ENCODE data around the gene TBX3.

DNA sequence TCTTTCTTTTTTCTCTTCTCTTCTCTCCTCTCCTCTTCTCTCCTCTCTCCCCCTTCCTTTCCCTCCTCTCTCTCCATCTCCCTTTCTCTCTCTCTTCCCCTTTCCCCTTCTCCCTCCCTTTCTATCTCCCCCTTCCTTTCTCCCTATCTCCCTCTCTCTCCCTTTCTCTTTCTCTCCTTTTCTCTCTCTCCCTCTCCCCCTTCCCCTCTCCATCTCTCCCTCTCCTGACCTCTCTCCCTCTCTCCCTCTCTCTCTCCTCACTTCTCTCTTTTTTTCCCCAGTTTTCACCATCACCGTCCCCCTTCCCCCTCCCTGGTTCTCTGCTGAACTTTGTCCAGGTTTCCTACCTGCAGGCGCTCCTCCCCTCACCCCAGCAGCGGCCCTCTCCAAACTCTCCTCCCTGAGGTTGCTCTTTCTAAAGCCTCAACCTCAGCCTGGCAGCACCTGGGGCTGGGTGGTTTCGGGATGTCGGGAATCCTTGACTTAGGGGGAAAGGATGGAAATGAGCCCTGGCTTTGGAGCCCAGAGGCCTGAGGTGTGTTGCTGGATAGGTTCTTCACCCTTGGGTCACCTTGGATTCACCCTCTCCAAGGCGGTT, 14.7 kb upstream of the TBX3 start:
- no peak for TF ChIP-seq ARNTL (CRISPR knock-in tag; IDR thresholded peaks at IDR 0.05; ENCODE audit: borderline replicate concordance, low read depth)
- TF ChIP-seq ZFP3 (CRISPR knock-in tag; IDR thresholded peaks at IDR 0.05) = no peak
- TF ChIP-seq SNAI2 (CRISPR knock-in tag; IDR thresholded peaks at IDR 0.05) = no peak
- no peak for TF ChIP-seq BACH2 (CRISPR knock-in tag; IDR thresholded peaks at IDR 0.05; ENCODE audit: borderline replicate concordance)
- no peak for TF ChIP-seq CSDC2 (CRISPR knock-in tag; IDR thresholded peaks at IDR 0.05)
- TF ChIP-seq, protein P1, sequence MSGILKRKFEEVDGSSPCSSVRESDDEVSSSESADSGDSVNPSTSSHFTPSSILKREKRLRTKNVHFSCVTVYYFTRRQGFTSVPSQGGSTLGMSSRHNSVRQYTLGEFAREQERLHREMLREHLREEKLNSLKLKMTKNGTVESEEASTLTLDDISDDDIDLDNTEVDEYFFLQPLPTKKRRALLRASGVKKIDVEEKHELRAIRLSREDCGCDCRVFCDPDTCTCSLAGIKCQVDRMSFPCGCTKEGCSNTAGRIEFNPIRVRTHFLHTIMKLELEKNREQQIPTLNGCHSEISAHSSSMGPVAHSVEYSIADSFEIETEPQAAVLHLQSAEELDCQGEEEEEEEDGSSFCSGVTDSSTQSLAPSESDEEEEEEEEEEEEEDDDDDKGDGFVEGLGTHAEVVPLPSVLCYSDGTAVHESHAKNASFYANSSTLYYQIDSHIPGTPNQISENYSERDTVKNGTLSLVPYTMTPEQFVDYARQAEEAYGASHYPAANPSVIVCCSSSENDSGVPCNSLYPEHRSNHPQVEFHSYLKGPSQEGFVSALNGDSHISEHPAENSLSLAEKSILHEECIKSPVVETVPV (CRISPR knock-in tag; IDR thresholded peaks at IDR 0.05) = no peak
- TF ChIP-seq ESRRG (CRISPR knock-in tag; IDR thresholded peaks at IDR 0.05) = no peak
- no peak for TF ChIP-seq ZC3H10 (CRISPR knock-in tag; IDR thresholded peaks at IDR 0.05)
- no peak for TF ChIP-seq ZNF70 (CRISPR knock-in tag; IDR thresholded peaks at IDR 0.05)
- no peak for TF ChIP-seq RARB (CRISPR knock-in tag; IDR thresholded peaks at IDR 0.05)
- no peak for TF ChIP-seq ZNF565 (CRISPR knock-in tag; conservative IDR thresholded peaks at IDR 0.05; ENCODE audit: low read depth)
- TF ChIP-seq PPARA (CRISPR knock-in tag; IDR thresholded peaks at IDR 0.05; ENCODE audit: borderline replicate concordance) = no peak
- no peak for TF ChIP-seq ZFP30 (CRISPR knock-in tag; IDR thresholded peaks at IDR 0.05)
